Kidney epithelial cell (primary cell): ENCODE data around the gene SEMA4A. TPM values are rescaled to one million over a fixed set of nuclear protein-coding genes. Genes with fewer than 3 reads are reported as not detected.

Source experiments
- total RNA-seq: library from RNA; depleted of rRNA; stranded (reverse); fragments of >200 nt; gene quantifications from 2 replicates; pipeline ENCODE4 v1.2.3, GENCODE V29; 2015

Gene SEMA4A
- total RNA-seq, 1 donor from 2014 or later: 2.6 TPM

Other genes with a start within 250 kb of the SEMA4A start
- gene RIT1, start 242.2 kb upstream of the SEMA4A start, total RNA-seq: 34.8 and 38.8 TPM in 2 replicates
- gene KHDC4, start 219.2 kb upstream of the SEMA4A start, total RNA-seq: 31.5 and 32.2 TPM in 2 replicates
- not detected in 2 replicates for gene RXFP4, start 211.9 kb upstream of the SEMA4A start, total RNA-seq
- gene ARHGEF2, start 175.0 kb upstream of the SEMA4A start, total RNA-seq: 197 and 230 TPM in 2 replicates
- gene SSR2, start 132.6 kb upstream of the SEMA4A start, total RNA-seq: 348 and 428 TPM in 2 replicates
- 28.2 and 30.5 TPM in 2 replicates for gene UBQLN4, start 99.8 kb upstream of the SEMA4A start, total RNA-seq
- 96.5 and 108 TPM in 2 replicates for gene LAMTOR2, start 98.8 kb upstream of the SEMA4A start, total RNA-seq
- gene RAB25, start 92.4 kb upstream of the SEMA4A start, total RNA-seq: 30.4 and 46.0 TPM in 2 replicates
- gene MEX3A, start 71.1 kb upstream of the SEMA4A start, total RNA-seq: 34.5 and 34.6 TPM in 2 replicates
- gene LMNA, start 38.9 kb upstream of the SEMA4A start, total RNA-seq: 251 and 280 TPM in 2 replicates
- 14.4 and 18.2 TPM in 2 replicates for gene SLC25A44, start 40.5 kb downstream of the SEMA4A start, total RNA-seq
- gene PMF1, start 59.4 kb downstream of the SEMA4A start, total RNA-seq: 81.8 and 83.6 TPM in 2 replicates
- not detected in 2 replicates for gene BGLAP, start 88.6 kb downstream of the SEMA4A start, total RNA-seq
- gene PAQR6, start 94.5 kb downstream of the SEMA4A start, total RNA-seq: 2.5 TPM in 2 replicates
- 84.4 and 88.7 TPM in 2 replicates for gene SMG5, start 129.2 kb downstream of the SEMA4A start, total RNA-seq
- gene TMEM79, start 130.7 kb downstream of the SEMA4A start, total RNA-seq: 1.9 and 3.0 TPM in 2 replicates
- gene GLMP, start 142.1 kb downstream of the SEMA4A start, total RNA-seq: 91.5 and 104 TPM in 2 replicates
- not detected in 2 replicates for gene VHLL, start 145.7 kb downstream of the SEMA4A start, total RNA-seq
- 303 and 382 TPM in 2 replicates for gene CCT3, start 184.7 kb downstream of the SEMA4A start, total RNA-seq
- gene TSACC, start 184.9 kb downstream of the SEMA4A start, total RNA-seq: 0.25 TPM in 1 of 2 replicates, not detected in the other
- gene RHBG, start 215.6 kb downstream of the SEMA4A start, total RNA-seq: 0.55 TPM in 1 of 2 replicates, not detected in the other